GM19043 (cell line): ENCODE data around the gene DPF3.

ENCODE experiments used
- ATAC-seq: cut with Tn5 transposase; IDR thresholded peaks from one replicate; pipeline ENCODE4 v1.9.1; 2021; ENCODE audit warnings: low read depth; ENCODE audit not compliant: unreplicated experiment

Gene DPF3

GRCh38 chr14:72609205-72609916, 284.5 kb downstream of the DPF3 start:
- ATAC-seq, result no peak

GRCh38 chr14:72608391-72609204, 285.3 kb downstream of the DPF3 start:
- ATAC-seq, result no peak

GRCh38 chr14:72607386-72608130, 286.3 kb downstream of the DPF3 start:
- no peak for ATAC-seq

- ATAC-seq, result no peak
These were observed 287.0 kb downstream of the DPF3 start for GRCh38 chr14:72606879-72607278.

GRCh38 chr14:72605921-72606220, 288.0 kb downstream of the DPF3 start:
- ATAC-seq, result no peak

GRCh38 chr14:72605096-72605920, 288.6 kb downstream of the DPF3 start:
- ATAC-seq, result no peak

- no peak for ATAC-seq
These were observed 289.8 kb downstream of the DPF3 start for GRCh38 chr14:72604133-72604532.

GRCh38 chr14:72603639-72604038, 290.3 kb downstream of the DPF3 start:
- no peak for ATAC-seq

- ATAC-seq, result no peak
These were observed 293.2 kb downstream of the DPF3 start for GRCh38 chr14:72600551-72601330.

GRCh38 chr14:72599579-72600470, 294.1 kb downstream of the DPF3 start:
- ATAC-seq, result no peak

- ATAC-seq, result no peak
These were observed 295.6 kb downstream of the DPF3 start for GRCh38 chr14:72598306-72598705.

GRCh38 chr14:72597252-72598233, 296.4 kb downstream of the DPF3 start:
- ATAC-seq, result no peak

GRCh38 chr14:72595152-72595862, 298.6 kb downstream of the DPF3 start:
- ATAC-seq, result no peak

GRCh38 chr14:72594099-72594901, 299.6 kb downstream of the DPF3 start:
- ATAC-seq, result no peak

GRCh38 chr14:72591391-72591790, 302.5 kb downstream of the DPF3 start:
- ATAC-seq, result no peak

- no peak for ATAC-seq
These were observed 303.3 kb downstream of the DPF3 start for GRCh38 chr14:72590577-72590976.
